NCI-H510A treated with DMSO at 0.1 percent for 48 hours (cell line): ENCODE measurements around the gene CNOT3.

Experiments used
- DNase-seq: peaks from one replicate; lab custom pipeline; 2025; lab: John Stamatoyannopoulos, UW

Gene CNOT3

GRCh38 chr19:54121259-54121658, 16.3 kb upstream of the CNOT3 start:
- no peak for DNase-seq

GRCh38 chr19:54123682-54124081, 13.9 kb upstream of the CNOT3 start:
- no peak for DNase-seq

- DNase-seq, result no peak
Measured at GRCh38 chr19:54124393-54124792, 13.2 kb upstream of the CNOT3 start.

- no peak for DNase-seq
Measured at GRCh38 chr19:54125713-54126112, 11.8 kb upstream of the CNOT3 start.

GRCh38 chr19:54127688-54128440, 9.7 kb upstream of the CNOT3 start:
- DNase-seq, result no peak

- no peak for DNase-seq
Measured at GRCh38 chr19:54128441-54128725, 9.2 kb upstream of the CNOT3 start.

GRCh38 chr19:54128796-54129616, 8.6 kb upstream of the CNOT3 start:
- no peak for DNase-seq

GRCh38 chr19:54129617-54129996, 8.0 kb upstream of the CNOT3 start:
- DNase-seq, result no peak

GRCh38 chr19:54133312-54133956, 4.1 kb upstream of the CNOT3 start:
- DNase-seq, result peak; percentile 64

- DNase-seq, result no peak
Measured at GRCh38 chr19:54133957-54134590, 3.5 kb upstream of the CNOT3 start.

- DNase-seq, result peak; percentile 35
Measured at GRCh38 chr19:54136086-54136863, 1.3 kb upstream of the CNOT3 start.

GRCh38 chr19:54136864-54137698, 481 bp upstream of the CNOT3 start:
- peak; percentile 99 for DNase-seq

- DNase-seq, result no peak
Measured at GRCh38 chr19:54138489-54139256, 1.1 kb downstream of the CNOT3 start.

GRCh38 chr19:54141356-54141755, 3.8 kb downstream of the CNOT3 start:
- no peak for DNase-seq

GRCh38 chr19:54142166-54142780, 4.7 kb downstream of the CNOT3 start:
- DNase-seq, result no peak

GRCh38 chr19:54145541-54146158, 8.1 kb downstream of the CNOT3 start:
- DNase-seq, result no peak

- no peak for DNase-seq
Measured at GRCh38 chr19:54147676-54148075, 10.1 kb downstream of the CNOT3 start.

- no peak for DNase-seq
Measured at GRCh38 chr19:54148158-54148557, 10.6 kb downstream of the CNOT3 start.
